NK-92 (cell line): ENCODE data around the gene POM121L2.

Source experiments
- DNase-seq: peaks from one replicate; lab custom pipeline; 2025; ENCODE audit not compliant: unreplicated experiment; lab: John Stamatoyannopoulos, UW

POM121L2 gene

GRCh38 chr6:27312146-27312949 lies at the start of gene POM121L2:
TSS of gene POM121L2 (minus strand) at chr6:27312273. CDS start at chr6:27312170, 103 bp downstream.
- no peak for DNase-seq

GRCh38 chr6:27359231-27359630 lies 47.2 kb upstream of the POM121L2 start:
- no peak for DNase-seq

GRCh38 chr6:27358786-27359185 lies 46.7 kb upstream of the POM121L2 start:
- DNase-seq = no peak

GRCh38 chr6:27352850-27353249 lies 40.8 kb upstream of the POM121L2 start:
- DNase-seq = no peak

GRCh38 chr6:27334141-27334540 lies 22.1 kb upstream of the POM121L2 start:
- DNase-seq = no peak

- DNase-seq = no peak
These were observed 21.6 kb upstream of the POM121L2 start for GRCh38 chr6:27333642-27334040.

GRCh38 chr6:27332692-27333641 lies 20.9 kb upstream of the POM121L2 start:
- DNase-seq = no peak

- DNase-seq = no peak
These were observed 15.1 kb upstream of the POM121L2 start for GRCh38 chr6:27327023-27327738.

- DNase-seq = no peak
These were observed 9.8 kb upstream of the POM121L2 start for GRCh38 chr6:27321901-27322300.

GRCh38 chr6:27321370-27321769 lies 9.3 kb upstream of the POM121L2 start:
- DNase-seq = no peak

GRCh38 chr6:27318973-27319372 lies 6.9 kb upstream of the POM121L2 start:
- no peak for DNase-seq

GRCh38 chr6:27314046-27314445 lies 2.0 kb upstream of the POM121L2 start:
- no peak for DNase-seq

GRCh38 chr6:27312950-27313271 lies 838 bp upstream of the POM121L2 start:
- DNase-seq = no peak

GRCh38 chr6:27311806-27312145 lies 297 bp downstream of the POM121L2 start:
- DNase-seq = no peak

- no peak for DNase-seq
These were observed 8.3 kb downstream of the POM121L2 start for GRCh38 chr6:27303613-27304272.

- DNase-seq = no peak
These were observed 14.0 kb downstream of the POM121L2 start for GRCh38 chr6:27297857-27298730.

- DNase-seq = no peak
These were observed 14.6 kb downstream of the POM121L2 start for GRCh38 chr6:27297484-27297856.

- DNase-seq = no peak
These were observed 15.8 kb downstream of the POM121L2 start for GRCh38 chr6:27296106-27296783.

- DNase-seq = no peak
These were observed 16.6 kb downstream of the POM121L2 start for GRCh38 chr6:27295301-27296079.
